PFSK-1 (cell line): Measurements from ENCODE around the gene LAMC3.

Source experiments
- FOXP2 ChIP-seq: optimal IDR thresholded peaks from 2 replicates; pipeline ENCODE3; 2011; ENCODE audit warnings: borderline replicate concordance, control low read depth, inconsistent platforms; ENCODE audit not compliant: insufficient read depth; ENCODE audit errors: extremely low read length, extremely low read depth
- POLR2AphosphoS5 ChIP-seq: IDR thresholded peaks from 2 replicates; pipeline ENCODE4 v1.6.1; 2012; ENCODE audit warnings: low read depth, mild to moderate bottlenecking, control low read depth, low read length, moderate library complexity
- REST ChIP-seq, 2 experiments: IDR thresholded peaks; 2 replicates each; pipeline versions ENCODE4 v1.6.1 to v1.8.0; 2011 to 2012; ENCODE audit warnings: low read depth in 2 of 2, low read length in 2 of 2, control low read depth in 1 of 2, inconsistent platforms in 1 of 2, mild to moderate bottlenecking in 1 of 2, moderate library complexity in 1 of 2; ENCODE audit not compliant: insufficient read depth in 1 of 2
- TAF1 ChIP-seq: IDR thresholded peaks from 2 replicates; pipeline ENCODE4 v1.6.1; 2012; ENCODE audit warnings: low read length, control low read depth, borderline replicate concordance; ENCODE audit not compliant: insufficient read depth

GRCh38 chr9:131012023-131012334 is 3.0 kb downstream of the LAMC3 start:
- no peak for TF ChIP-seq POLR2AphosphoS5
- TF ChIP-seq TAF1: no peak
- TF ChIP-seq REST (IDR thresholded peaks at IDR 0.05; ENCODE audit: insufficient read depth in 1 of 2, low read depth in 2 of 2, low read length in 2 of 2): no peak
- no peak for TF ChIP-seq FOXP2
